ENCODE results near the gene CCDC187.

DNA sequence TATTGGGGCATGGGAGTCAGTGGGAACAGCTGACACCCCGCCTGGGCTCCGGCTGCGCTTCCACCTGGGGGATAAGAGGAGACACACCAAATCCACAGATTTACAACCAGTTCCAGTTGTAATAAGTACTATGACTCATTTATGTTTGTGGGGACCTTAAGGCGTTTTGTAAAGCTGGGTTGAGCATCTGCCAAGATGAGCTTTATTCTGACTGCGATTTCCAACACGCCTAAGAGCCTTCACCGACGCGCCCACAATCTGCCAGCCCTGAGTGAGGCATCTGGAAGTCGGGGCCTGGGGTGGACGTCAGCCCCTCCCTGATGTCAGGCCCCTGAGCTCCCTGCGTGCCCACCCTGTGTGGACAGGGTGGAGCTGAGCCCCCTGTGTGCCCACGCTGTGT is 84.6 kb downstream of the CCDC187 start:
- TF ChIP-seq, protein P1, sequence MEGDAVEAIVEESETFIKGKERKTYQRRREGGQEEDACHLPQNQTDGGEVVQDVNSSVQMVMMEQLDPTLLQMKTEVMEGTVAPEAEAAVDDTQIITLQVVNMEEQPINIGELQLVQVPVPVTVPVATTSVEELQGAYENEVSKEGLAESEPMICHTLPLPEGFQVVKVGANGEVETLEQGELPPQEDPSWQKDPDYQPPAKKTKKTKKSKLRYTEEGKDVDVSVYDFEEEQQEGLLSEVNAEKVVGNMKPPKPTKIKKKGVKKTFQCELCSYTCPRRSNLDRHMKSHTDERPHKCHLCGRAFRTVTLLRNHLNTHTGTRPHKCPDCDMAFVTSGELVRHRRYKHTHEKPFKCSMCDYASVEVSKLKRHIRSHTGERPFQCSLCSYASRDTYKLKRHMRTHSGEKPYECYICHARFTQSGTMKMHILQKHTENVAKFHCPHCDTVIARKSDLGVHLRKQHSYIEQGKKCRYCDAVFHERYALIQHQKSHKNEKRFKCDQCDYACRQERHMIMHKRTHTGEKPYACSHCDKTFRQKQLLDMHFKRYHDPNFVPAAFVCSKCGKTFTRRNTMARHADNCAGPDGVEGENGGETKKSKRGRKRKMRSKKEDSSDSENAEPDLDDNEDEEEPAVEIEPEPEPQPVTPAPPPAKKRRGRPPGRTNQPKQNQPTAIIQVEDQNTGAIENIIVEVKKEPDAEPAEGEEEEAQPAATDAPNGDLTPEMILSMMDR (IDR thresholded peaks at IDR 0.05; ENCODE audit: borderline replicate concordance, extremely low read depth, low read length, poor library complexity, severe bottlenecking): no peak
- no peak for TF ChIP-seq EZH2 (IDR thresholded peaks at IDR 0.05; ENCODE audit: borderline replicate concordance, low read depth, low read length, severe bottlenecking)
